GM12878 (cell line): Measurements from ENCODE around the gene DDX39B. TPM values are rescaled to one million over a fixed set of nuclear protein-coding genes. Genes with fewer than 3 reads are reported as not detected.

Source experiments
- ATAC-seq: fragments of 200-7000 bp; cut with Tn5 transposase; 3 replicates; pipeline ENCODE4 v1.9.1; 2020; ENCODE audit warnings: mild to moderate bottlenecking, moderate library complexity
- BruUV-seq: library from RNA; stranded (reverse); fragments of 400-500 nt; replicated peaks from 2 replicates; lab custom pipeline; 2021; lab: Mats Ljungman, UMichigan
- CTCF ChIA-PET: fragments of 300-600 bp; sonication (Branson Sonifier 250); formaldehyde crosslinking; extraction: SDS; loops from one replicate; lab custom pipeline; 2021; ENCODE audit warnings: inconsistent platforms; lab: Yijun Ruan, JAX
- POLR2A ChIA-PET: fragments of 350-600 bp; formaldehyde crosslinking; extraction: SDS; loops from one replicate; lab custom pipeline; 2021; ENCODE audit warnings: inconsistent platforms; lab: Charles Lee
- RAD21 ChIA-PET: fragments of 300-600 bp; sonication (Branson Sonifier 250); formaldehyde crosslinking; loops from one replicate; lab custom pipeline; 2023; ENCODE audit warnings: antibody characterized with exemption; ENCODE audit not compliant: unreplicated experiment; lab: Charles Lee
- SMC1A ChIA-PET: fragments of 300-600 bp; sonication (Branson Sonifier 250); formaldehyde crosslinking; loops from one replicate; lab custom pipeline; 2023; ENCODE audit not compliant: unreplicated experiment, uncharacterized antibody; lab: Charles Lee
- DNase-seq: peaks from one replicate; pipeline ENCODE4 v3.0.0-alpha.2; 2011; ENCODE audit warnings: low read depth, low spot score
- FAIRE-seq: peaks from 3 replicates; lab custom pipeline; 2011; peaks lifted over from hg19 to GRCh38; lab: Jason Lieb, UNC
- H2AFZ ChIP-seq: 2 replicates; pipeline ENCODE4 v1.6.0; 2011; ENCODE audit warnings: low read depth, low read length, control low read depth; ENCODE audit not compliant: control insufficient read depth
- H3K27ac ChIP-seq: 2 replicates; pipeline ENCODE4 v1.5.1; 2011; ENCODE audit warnings: control low read depth; ENCODE audit not compliant: control insufficient read depth, insufficient read depth
- H3K27me3 ChIP-seq, 2 experiments: replicated peaks in 1 of 2; 2 replicates each; pipeline versions ENCODE4 v1.6.0 to v1.6.1; 2011; ENCODE audit warnings: low read length in 1 of 2; ENCODE audit not compliant: control insufficient read depth in 2 of 2, insufficient read depth in 2 of 2
- H3K36me3 ChIP-seq, 2 experiments: 2 replicates each; pipeline ENCODE4 v1.5.1; 2011; ENCODE audit warnings: low read length in 1 of 2; ENCODE audit not compliant: control insufficient read depth in 2 of 2, insufficient read depth in 2 of 2
- H3K4me1 ChIP-seq: 2 replicates; pipeline ENCODE4 v1.6.1; 2011; ENCODE audit warnings: mild to moderate bottlenecking, low read length, moderate library complexity, mixed read lengths; ENCODE audit not compliant: control insufficient read depth, insufficient read depth
- H3K4me2 ChIP-seq: 2 replicates; pipeline ENCODE4 v1.6.0; 2011; ENCODE audit warnings: control low read depth; ENCODE audit not compliant: control insufficient read depth, insufficient read depth
- H3K4me3 ChIP-seq: fragments of 200-600 bp; sonication (generic); 2 replicates; pipeline ENCODE4 v1.5.1; 2016
- H3K79me2 ChIP-seq: 2 replicates; pipeline ENCODE4 v1.6.0; 2011; ENCODE audit warnings: low read length; ENCODE audit not compliant: control insufficient read depth, insufficient read depth
- H3K9ac ChIP-seq: 2 replicates; pipeline ENCODE4 v1.8.0; 2011; ENCODE audit warnings: low read length, control low read depth, mixed read lengths; ENCODE audit not compliant: control insufficient read depth, insufficient read depth
- H3K9me3 ChIP-seq: replicated peaks from 3 replicates; pipeline ENCODE4 v1.5.1; 2011; ENCODE audit warnings: mild to moderate bottlenecking, low read length; ENCODE audit not compliant: control insufficient read depth, insufficient read depth
- H4K20me1 ChIP-seq: 2 replicates; pipeline ENCODE4 v1.6.0; 2011; ENCODE audit not compliant: control insufficient read depth, insufficient read depth
- CHD1 ChIP-seq: IDR thresholded peaks from 2 replicates; pipeline ENCODE4 v1.6.1; 2012; ENCODE audit warnings: low read depth, low read length, improper control_type of control experiment
- CHD4 ChIP-seq: fragments of 200-600 bp; sonication (generic); IDR thresholded peaks from 2 replicates; pipeline ENCODE4 v1.6.1; 2016; ENCODE audit warnings: mild to moderate bottlenecking
- HDGF ChIP-seq: fragments of 450-650 bp; IDR thresholded peaks from 2 replicates; pipeline ENCODE4 v1.6.1; 2016; ENCODE audit warnings: antibody characterized with exemption
- IKZF1 ChIP-seq: fragments of 450-650 bp; conservative IDR thresholded peaks from 2 replicates; pipeline ENCODE4 v1.6.1; 2017; ENCODE audit warnings: antibody characterized with exemption, mild to moderate bottlenecking
- IKZF2 ChIP-seq, 2 experiments: fragments of 450-650 bp; IDR thresholded peaks; 2 replicates each; pipeline ENCODE4 v1.6.1; 2017; ENCODE audit warnings: mild to moderate bottlenecking in 2 of 2, moderate library complexity in 2 of 2
- JUNB ChIP-seq: IDR thresholded peaks from 2 replicates; pipeline ENCODE4 v1.6.1; 2016; ENCODE audit warnings: antibody characterized with exemption, mild to moderate bottlenecking
- MTA2 ChIP-seq: fragments of 450-650 bp; IDR thresholded peaks from 2 replicates; pipeline ENCODE4 v1.6.1; 2016; ENCODE audit warnings: low read depth, mild to moderate bottlenecking, moderate library complexity
- MXI1 ChIP-seq: fragments of 150-350 bp; IDR thresholded peaks from 2 replicates; pipeline ENCODE4 v1.6.1; 2011; ENCODE audit warnings: low read depth, mild to moderate bottlenecking, inconsistent platforms, low read length, improper control_type of control experiment
- MYB ChIP-seq: fragments of 150-350 bp; IDR thresholded peaks from 2 replicates; pipeline ENCODE4 v1.6.1; 2014; ENCODE audit warnings: mild to moderate bottlenecking, low read depth, low read length, borderline replicate concordance
- NBN ChIP-seq: fragments of 450-650 bp; IDR thresholded peaks from 2 replicates; pipeline ENCODE4 v1.6.1; 2016
- POLR2A ChIP-seq: IDR thresholded peaks from 2 replicates; pipeline ENCODE4 v1.6.1; 2011; ENCODE audit warnings: low read depth, mild to moderate bottlenecking, low read length
- POLR2AphosphoS2 ChIP-seq: IDR thresholded peaks from 2 replicates; pipeline ENCODE4 v1.6.1; 2011; ENCODE audit warnings: low read depth, mild to moderate bottlenecking, low read length, improper control_type of control experiment, moderate library complexity
- POLR2AphosphoS5 ChIP-seq: IDR thresholded peaks from 2 replicates; pipeline ENCODE4 v1.6.1; 2011; ENCODE audit warnings: mild to moderate bottlenecking, low read length, inconsistent platforms
- SIX5 ChIP-seq: IDR thresholded peaks from 2 replicates; pipeline ENCODE4 v1.6.1; 2011; ENCODE audit warnings: mild to moderate bottlenecking, low read depth, low read length, moderate library complexity; ENCODE audit not compliant: severe bottlenecking
- TAF1 ChIP-seq: IDR thresholded peaks from 2 replicates; pipeline ENCODE4 v1.6.1; 2011; ENCODE audit warnings: mild to moderate bottlenecking, low read depth, low read length, borderline replicate concordance
- TCF12 ChIP-seq: IDR thresholded peaks from 2 replicates; pipeline ENCODE4 v1.6.1; 2011; ENCODE audit warnings: low read depth, mild to moderate bottlenecking, low read length
- TCF3 ChIP-seq: IDR thresholded peaks from 2 replicates; pipeline ENCODE4 v1.6.1; 2012; ENCODE audit warnings: low read depth, mild to moderate bottlenecking, low read length, borderline replicate concordance; ENCODE audit not compliant: insufficient read depth
- YY1 ChIP-seq: IDR thresholded peaks from 2 replicates; pipeline ENCODE4 v1.6.1; 2011; ENCODE audit warnings: low read depth, mild to moderate bottlenecking, low read length
- WGBS: methylation state at CpG from one replicate; pipeline ENCODE4 v1.1.6; 2016; ENCODE audit warnings: low lambda C conversion rate; ENCODE audit not compliant: insufficient replicate concordance, insufficient coverage; ENCODE audit errors: missing lambda C conversion rate; 5-methylcytosine and 5-hydroxymethylcytosine counted together
- in situ Hi-C: fragments of 300-500 bp; cut with MboI; formaldehyde crosslinking; loops from 9 replicates; pipeline ENCODE4 v1.14.3; 2018; ENCODE audit warnings: mixed read lengths
- intact Hi-C: fragments of 100-400 bp; cut with micrococcal nuclease; formaldehyde crosslinking; loops from one replicate; pipeline ENCODE4 v1.14.2; 2022; ENCODE audit not compliant: unreplicated experiment
- polyA plus RNA-seq, 11 experiments: library from polyadenylated mRNA; depleted of rRNA in 4 of 11; unstranded in 6 of 11; stranded (reverse) in 5 of 11; fragments of >200 nt; fragmentation: Nextera tagmentation in 4 of 11; fragmentation: Illumina TruSeq in 1 of 11; extraction: Ambion mirVana in 4 of 11; extraction: Trizol in 1 of 11; gene quantifications; 1 replicate in 1 of 11; 2 replicates in 10 of 11; pipeline versions ENCODE4 v1.2.1 to v1.2.3, GENCODE V29; 2011 to 2016; ENCODE audit warnings: inconsistent platforms in 2 of 11, missing spikeins in 2 of 11, low read depth in 1 of 11
- total RNA-seq, 4 experiments: library from RNA; depleted of rRNA in 3 of 4; stranded (reverse); fragments of >200 nt in 3 of 4; fragmentation: Illumina TruSeq in 1 of 4; extraction: Trizol in 1 of 4; gene quantifications; 2 replicates each; pipeline versions ENCODE4 v1.2.1 to v1.2.3, GENCODE V29; 2013 to 2021
- TF ChIP-seq, protein P1 (sequence below): fragments of 450-650 bp; IDR thresholded peaks from 2 replicates; pipeline ENCODE4 v1.6.1; 2017; ENCODE audit warnings: borderline replicate concordance
- TF ChIP-seq, protein P2 (sequence below): fragments of 450-650 bp; IDR thresholded peaks from 2 replicates; pipeline ENCODE4 v1.6.1; 2017; ENCODE audit warnings: low read depth, mild to moderate bottlenecking, moderate library complexity

Gene DDX39B
- total and polyA plus RNA-seq, 10 of the 15 experiments (the other 5 are each of a cell fraction or from before 2014, with no cell fraction given): 271 to 661 (median 330) TPM

DNA sequence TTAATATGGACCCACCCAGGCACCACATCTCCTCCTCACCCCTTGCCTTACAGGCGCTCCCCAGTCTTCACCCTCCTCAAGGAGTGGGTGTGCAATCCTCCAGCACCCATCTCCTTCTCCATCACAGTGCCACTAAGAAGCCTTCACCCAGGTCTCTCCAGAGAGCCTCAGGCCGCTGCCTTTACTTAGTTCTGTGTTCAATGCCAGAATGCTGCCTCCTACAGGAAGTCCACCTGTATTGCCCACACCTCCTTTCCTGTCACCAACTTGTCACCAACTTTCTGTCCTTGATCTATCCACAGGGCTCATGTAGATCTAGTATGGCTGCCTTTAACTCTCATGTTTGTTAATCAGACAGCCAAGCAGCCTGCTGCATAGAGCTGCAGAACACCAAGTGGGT is 43.7 kb upstream of the DDX39B start (continued):
- TF ChIP-seq, protein P1, sequence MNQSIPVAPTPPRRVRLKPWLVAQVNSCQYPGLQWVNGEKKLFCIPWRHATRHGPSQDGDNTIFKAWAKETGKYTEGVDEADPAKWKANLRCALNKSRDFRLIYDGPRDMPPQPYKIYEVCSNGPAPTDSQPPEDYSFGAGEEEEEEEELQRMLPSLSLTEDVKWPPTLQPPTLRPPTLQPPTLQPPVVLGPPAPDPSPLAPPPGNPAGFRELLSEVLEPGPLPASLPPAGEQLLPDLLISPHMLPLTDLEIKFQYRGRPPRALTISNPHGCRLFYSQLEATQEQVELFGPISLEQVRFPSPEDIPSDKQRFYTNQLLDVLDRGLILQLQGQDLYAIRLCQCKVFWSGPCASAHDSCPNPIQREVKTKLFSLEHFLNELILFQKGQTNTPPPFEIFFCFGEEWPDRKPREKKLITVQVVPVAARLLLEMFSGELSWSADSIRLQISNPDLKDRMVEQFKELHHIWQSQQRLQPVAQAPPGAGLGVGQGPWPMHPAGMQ: no peak
- TF ChIP-seq POLR2AphosphoS2: no peak
- no peak for TF ChIP-seq CHD1

DNA sequence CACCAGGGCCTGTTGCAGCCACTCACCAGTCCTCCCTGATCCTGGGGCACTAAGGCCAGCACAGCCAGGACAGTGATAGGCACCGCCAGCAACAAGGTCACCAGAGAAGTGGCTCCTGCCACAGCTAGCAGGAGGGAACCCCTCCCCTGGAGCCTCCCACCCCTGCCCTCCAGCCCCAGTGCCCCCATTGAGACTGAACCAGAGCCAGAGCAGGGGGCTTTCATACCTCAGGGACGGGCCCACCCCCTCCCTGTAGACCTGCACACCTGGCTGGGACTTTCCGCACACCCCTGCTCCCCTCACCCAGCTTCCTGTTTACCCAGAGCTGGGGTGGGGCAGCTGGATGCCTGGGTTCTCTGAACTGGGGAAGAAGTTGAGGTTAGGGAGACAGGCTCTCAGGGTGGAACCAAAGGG is 40.4 kb upstream of the DDX39B start, which contains the start of gene LTB:
TSS of gene LTB (minus strand) at position 195 of the 414 bp plus-strand sequence. CDS start at position 188, 7 bp downstream.
- Histone ChIP-seq H3K27me3 (no peaks in the 10 kb centered on the region), H3K4me1 (peaks cover 51% of the 10 kb centered on the region), H3K79me2 (peaks cover 52% of the 10 kb centered on the region), H4K20me1 (no peaks in the 10 kb centered on the region), H3K9ac (peak within 1 kb of the TSS; percentile 90), H3K36me3 (peaks cover 0 to 4% of the 10 kb centered on the region in 2 experiments; a peak in 2 of 4 replicates), H3K9me3 (no peaks in the 10 kb centered on the region), H3K27ac (peak within 1 kb of the TSS; percentile 91), H3K4me2 (peak within 1 kb of the TSS; percentile 95), H3K4me3 (peak within 1 kb of the TSS; percentile 93), H2AFZ (peak within 1 kb of the TSS; percentile 76)
- DNase-seq (no peak), FAIRE-seq (no peak), ATAC-seq (peak; percentile 5)
- no TSS peak for BruUV-seq
- SMC1A ChIA-PET: interaction anchor here (1.4 to 45.5 kb wide), 4 partner anchors 7 to 248 kb away, joined by 3 to 1989 read pairs (median 290); partner anchors contain the start of genes ATP6V1G2, DDX39B, LTA and NCR3
- RAD21 ChIA-PET: interaction anchor here (0.6 to 17.5 kb wide), 8 partner anchors 8 to 376 kb away, joined by 3 to 620 read pairs (median 6); partner anchors contain the start of genes AIF1, ATP6V1G2, DDX39B and LTA
- TF ChIP-seq TCF3: peak; percentile 75; the same call in 1 of the 2 replicates
- 0 out of 2 replicates have a peak, but pooled peaks have one; percentile 16 for TF ChIP-seq YY1
- no peak for TF ChIP-seq JUNB
- no peak for TF ChIP-seq SIX5
- TF ChIP-seq HDGF: 0 out of 2 replicates have a peak, but pooled peaks have one; percentile 4
- no peak for TF ChIP-seq CHD4
- no peak for TF ChIP-seq MXI1
- TF ChIP-seq IKZF2 (IDR thresholded peaks at IDR 0.05): 0 out of 4 replicates have a peak, but pooled peaks of 1 of the 2 experiments have one; percentile 23
- TF ChIP-seq MYB: no peak
- TF ChIP-seq TCF12: peak; percentile 80
- TF ChIP-seq, protein P2, sequence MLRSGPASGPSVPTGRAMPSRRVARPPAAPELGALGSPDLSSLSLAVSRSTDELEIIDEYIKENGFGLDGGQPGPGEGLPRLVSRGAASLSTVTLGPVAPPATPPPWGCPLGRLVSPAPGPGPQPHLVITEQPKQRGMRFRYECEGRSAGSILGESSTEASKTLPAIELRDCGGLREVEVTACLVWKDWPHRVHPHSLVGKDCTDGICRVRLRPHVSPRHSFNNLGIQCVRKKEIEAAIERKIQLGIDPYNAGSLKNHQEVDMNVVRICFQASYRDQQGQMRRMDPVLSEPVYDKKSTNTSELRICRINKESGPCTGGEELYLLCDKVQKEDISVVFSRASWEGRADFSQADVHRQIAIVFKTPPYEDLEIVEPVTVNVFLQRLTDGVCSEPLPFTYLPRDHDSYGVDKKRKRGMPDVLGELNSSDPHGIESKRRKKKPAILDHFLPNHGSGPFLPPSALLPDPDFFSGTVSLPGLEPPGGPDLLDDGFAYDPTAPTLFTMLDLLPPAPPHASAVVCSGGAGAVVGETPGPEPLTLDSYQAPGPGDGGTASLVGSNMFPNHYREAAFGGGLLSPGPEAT: peak; percentile 68; the same call in 1 of the 2 replicates
- peak; percentile 80 for TF ChIP-seq POLR2A
- peak; percentile 45; the same call in 1 of the 2 replicates for TF ChIP-seq POLR2AphosphoS5
- TF ChIP-seq NBN: no peak
- TF ChIP-seq IKZF1: peak; percentile 32; the same call in 1 of the 2 replicates
- peak; percentile 28; the same call in 1 of the 2 replicates for TF ChIP-seq TAF1
- peak; percentile 14; the same call in 1 of the 2 replicates for TF ChIP-seq MTA2
- WGBS: 25% methylated on average over 3 of the region's 3 CpGs
- intact Hi-C loops: no loop called here
- POLR2A ChIA-PET: interaction anchor here (0.8 to 17.1 kb wide), 10 partner anchors 8 to 157 kb away, joined by 3 to 282 read pairs (median 7); partner anchors contain the start of genes ABHD16A, ATP6V1G2, GPANK1 and LTA
- CTCF ChIA-PET: interaction anchor here (0.8 to 31.0 kb wide), 7 partner anchors 9 to 379 kb away, joined by 3 to 2098 read pairs (median 8); partner anchors contain the start of genes ATP6V1G2, DDX39B, LST1 and LTA
- in situ Hi-C loops: no loop called here
